ENCODE data around the gene ZNF48. TPM values are rescaled to one million over a fixed set of nuclear protein-coding genes. Genes with fewer than 3 reads are reported as not detected.

The ZNF48 gene
- total and polyA plus RNA-seq, 2 donors (not counting 1 experiment from before 2014, with no cell fraction given): 8.4 to 13.3 TPM

DNA sequence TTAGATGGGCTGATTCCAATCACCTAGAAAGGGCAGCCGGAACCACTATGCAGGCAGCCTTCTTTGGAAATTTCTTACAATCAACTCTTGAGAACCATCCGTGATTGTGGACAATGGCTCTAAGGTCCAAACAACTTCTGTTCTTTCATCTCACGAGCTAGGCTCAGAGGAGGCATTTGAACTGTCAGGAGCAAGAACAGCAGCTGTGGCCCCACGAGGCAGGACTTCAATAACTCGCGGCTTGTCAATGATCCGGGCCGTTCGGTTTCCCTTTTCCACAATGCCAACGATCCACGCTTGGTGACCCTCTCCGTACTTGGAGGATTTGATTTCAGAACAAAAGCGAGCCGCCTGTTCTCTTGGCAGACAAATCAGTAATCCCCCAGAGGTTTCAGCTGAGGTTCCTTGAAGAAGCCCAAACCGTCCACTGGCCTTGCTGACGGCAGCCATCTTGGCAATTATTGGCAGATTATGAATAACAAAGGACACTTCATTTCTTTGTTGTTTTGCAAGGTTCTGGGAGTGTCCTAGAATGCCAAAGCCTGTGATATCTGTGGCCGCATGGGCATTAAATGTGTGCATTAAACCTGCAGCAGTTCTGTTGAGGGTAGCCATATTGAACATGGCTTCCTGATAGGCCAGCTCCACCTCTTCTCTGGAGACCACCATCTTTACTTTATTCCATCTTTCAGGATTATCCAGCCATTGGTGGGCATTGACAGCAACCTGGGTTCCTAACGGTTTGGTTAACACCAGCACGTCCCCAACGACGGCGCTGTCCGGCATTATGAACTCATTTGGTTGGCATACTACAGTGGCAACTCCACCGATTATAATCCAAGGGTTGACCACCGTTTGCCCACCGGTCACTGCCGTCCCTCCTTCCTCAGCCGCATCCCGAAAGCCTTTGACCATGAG lies 49.3 kb downstream of the ZNF48 start:
- peaks cover 22% of the 10 kb centered on the region for H4K20me1 ChIP-seq (ENCODE audit: control insufficient read depth, insufficient read depth, low read length, poor library complexity, severe bottlenecking)
- peaks cover 0 to 6% (median 0%) of the 10 kb centered on the region in 3 donors for H3K9me3 ChIP-seq (ENCODE audit: control extremely low read depth in 1 of 3, control insufficient read depth in 2 of 3, insufficient read depth in 1 of 3, low read length in 2 of 3)
- peaks cover 0 to 18% of the 10 kb centered on the region in 2 experiments for H3K36me3 ChIP-seq (replicated peaks in 1 of 2; ENCODE audit: control extremely low read depth in 1 of 2, control insufficient read depth in 1 of 2, extremely low read depth in 1 of 2, insufficient read depth in 2 of 2, low read length in 1 of 2)
- Mint-ChIP-seq H3K27ac (peak overlapping the region; percentile 50), H3K9me3 (ENCODE audit: insufficient read depth) (no peaks in the 10 kb centered on the region), H3K4me3 (peak overlapping the region; percentile 96), H3K27me3 (no peaks in the 10 kb centered on the region), H3K4me1 (peaks cover 48% of the 10 kb centered on the region)
- CTCF ChIA-PET: interaction anchor here (0.6 to 7.4 kb wide), 5 partner anchors 14 to 91 kb away, joined by 3 to 77 read pairs (median 17); partner anchors contain the start of genes DCTPP1, ITGAL and ZNF747
- peak overlapping the region; percentile 81 for H2AFZ ChIP-seq (ENCODE audit: insufficient read depth, low read depth, low read length, poor library complexity, severe bottlenecking)
- peak overlapping the region; percentile 74 for H3K9ac ChIP-seq (ENCODE audit: low read length)
- DNase-seq (no peak), ATAC-seq (ENCODE audit: low read depth) (no peak)
- TF ChIP-seq, protein P1, sequence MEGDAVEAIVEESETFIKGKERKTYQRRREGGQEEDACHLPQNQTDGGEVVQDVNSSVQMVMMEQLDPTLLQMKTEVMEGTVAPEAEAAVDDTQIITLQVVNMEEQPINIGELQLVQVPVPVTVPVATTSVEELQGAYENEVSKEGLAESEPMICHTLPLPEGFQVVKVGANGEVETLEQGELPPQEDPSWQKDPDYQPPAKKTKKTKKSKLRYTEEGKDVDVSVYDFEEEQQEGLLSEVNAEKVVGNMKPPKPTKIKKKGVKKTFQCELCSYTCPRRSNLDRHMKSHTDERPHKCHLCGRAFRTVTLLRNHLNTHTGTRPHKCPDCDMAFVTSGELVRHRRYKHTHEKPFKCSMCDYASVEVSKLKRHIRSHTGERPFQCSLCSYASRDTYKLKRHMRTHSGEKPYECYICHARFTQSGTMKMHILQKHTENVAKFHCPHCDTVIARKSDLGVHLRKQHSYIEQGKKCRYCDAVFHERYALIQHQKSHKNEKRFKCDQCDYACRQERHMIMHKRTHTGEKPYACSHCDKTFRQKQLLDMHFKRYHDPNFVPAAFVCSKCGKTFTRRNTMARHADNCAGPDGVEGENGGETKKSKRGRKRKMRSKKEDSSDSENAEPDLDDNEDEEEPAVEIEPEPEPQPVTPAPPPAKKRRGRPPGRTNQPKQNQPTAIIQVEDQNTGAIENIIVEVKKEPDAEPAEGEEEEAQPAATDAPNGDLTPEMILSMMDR (IDR thresholded peaks at IDR 0.05): no peak
- TF ChIP-seq EZH2 (IDR thresholded peaks at IDR 0.05; ENCODE audit: borderline replicate concordance, insufficient read depth, low read depth, low read length, poor library complexity, severe bottlenecking): no peak
- peaks cover 37% of the 10 kb centered on the region in 2 donors for H3K4me1 ChIP-seq (ENCODE audit: control insufficient read depth in 2 of 2, insufficient read depth in 2 of 2, low read length in 2 of 2)
- WGBS (ENCODE audit: insufficient coverage): 92% methylated on average over 27 of the region's 29 CpGs
- intact Hi-C loops (cut with micrococcal nuclease): loop anchor here (1.0 to 2.0 kb wide), 5 partner anchors 14 to 83 kb away; partner anchors contain the start of genes DCTPP1 and ITGAL
- peaks cover 25% of the 10 kb centered on the region for H3K79me2 ChIP-seq (ENCODE audit: control insufficient read depth, insufficient read depth, low read length)
- H3K4me2 ChIP-seq (replicated peaks; ENCODE audit: low read depth, low read length, poor library complexity, severe bottlenecking): peak overlapping the region; percentile 72
- H3K4me3 ChIP-seq (ENCODE audit: control extremely low read depth in 1 of 5, extremely low read depth in 1 of 5, insufficient read depth in 1 of 5, low read depth in 2 of 5, low read length in 4 of 5): peak overlapping the region; percentile 74 to 99 (median 78)
- H3K27ac ChIP-seq (ENCODE audit: low read length in 2 of 2): peak overlapping the region; percentile 78 to 85
- POLR2A ChIA-PET: interaction anchor here (0.8 to 2.1 kb wide), 5 partner anchors 15 to 127 kb away, joined by 3 to 6 read pairs (median 5); partner anchors contain the start of genes DCTPP1, ITGAL and ZNF688
- no peaks in the 10 kb centered on the region for H3K27me3 ChIP-seq (replicated peaks in 1 of 4; ENCODE audit: control extremely low read depth in 1 of 4, control insufficient read depth in 3 of 4, insufficient read depth in 4 of 4, low read length in 3 of 4)
